Raji (cell line): ENCODE results near the gene SORBS2.

Experiments
- POLR2A ChIP-seq: IDR thresholded peaks from 2 replicates; pipeline ENCODE4 v1.6.1; 2011; ENCODE audit warnings: low read depth, low read length, control low read depth; ENCODE audit not compliant: insufficient read depth

SORBS2 gene

GRCh38 chr4:185820146-185821028 lies 8.4 kb upstream of the SORBS2 start:
- no peak for TF ChIP-seq POLR2A

GRCh38 chr4:185819144-185819543 lies 7.2 kb upstream of the SORBS2 start:
- TF ChIP-seq POLR2A: no peak

- no peak for TF ChIP-seq POLR2A
Observed at GRCh38 chr4:185817403-185817818, 5.4 kb upstream of the SORBS2 start.

DNA sequence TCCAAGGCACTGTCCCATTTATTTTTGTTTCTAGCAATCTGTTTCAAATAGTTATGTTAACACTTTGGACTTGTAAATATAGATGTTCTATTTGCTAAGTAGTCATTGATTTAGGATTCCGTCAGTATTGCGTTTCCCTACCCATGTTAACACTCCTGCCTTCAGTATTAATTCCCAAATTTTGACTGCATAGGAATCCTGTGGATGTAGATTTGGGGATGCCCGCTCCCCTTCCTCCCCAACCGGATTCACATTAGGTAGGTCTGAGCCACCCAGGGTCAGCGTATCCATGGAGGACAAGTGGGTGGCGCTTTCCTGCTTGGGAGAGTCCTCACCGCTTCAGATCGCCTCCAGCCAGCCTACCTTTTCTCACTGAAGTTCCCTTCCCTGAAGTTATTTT lies 1.1 kb upstream of the SORBS2 start:
- no peak for TF ChIP-seq POLR2A

GRCh38 chr4:185810746-185811508 lies 1.1 kb downstream of the SORBS2 start:
- no peak for TF ChIP-seq POLR2A

GRCh38 chr4:185809533-185810071 lies 2.4 kb downstream of the SORBS2 start:
- TF ChIP-seq POLR2A: no peak

DNA sequence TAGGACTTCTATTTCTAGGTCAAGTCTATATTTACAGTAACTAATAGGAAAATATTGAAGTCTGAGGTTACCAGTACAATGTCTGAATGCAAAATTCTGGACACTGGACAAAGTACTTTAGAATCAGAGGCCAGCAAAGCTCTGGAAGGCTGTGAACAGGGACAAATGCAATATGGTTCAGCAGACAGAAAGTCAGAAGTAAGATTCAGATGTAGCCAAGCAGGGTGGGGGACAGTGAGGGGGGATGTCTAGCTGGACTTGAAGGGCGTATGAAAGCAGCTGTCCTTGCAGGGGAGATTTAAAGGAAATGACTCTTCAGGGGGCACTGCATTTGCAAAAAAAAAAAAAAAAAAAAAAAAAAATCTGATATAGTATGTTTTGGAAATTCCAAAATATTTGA lies 2.9 kb downstream of the SORBS2 start:
- TF ChIP-seq POLR2A: no peak

DNA sequence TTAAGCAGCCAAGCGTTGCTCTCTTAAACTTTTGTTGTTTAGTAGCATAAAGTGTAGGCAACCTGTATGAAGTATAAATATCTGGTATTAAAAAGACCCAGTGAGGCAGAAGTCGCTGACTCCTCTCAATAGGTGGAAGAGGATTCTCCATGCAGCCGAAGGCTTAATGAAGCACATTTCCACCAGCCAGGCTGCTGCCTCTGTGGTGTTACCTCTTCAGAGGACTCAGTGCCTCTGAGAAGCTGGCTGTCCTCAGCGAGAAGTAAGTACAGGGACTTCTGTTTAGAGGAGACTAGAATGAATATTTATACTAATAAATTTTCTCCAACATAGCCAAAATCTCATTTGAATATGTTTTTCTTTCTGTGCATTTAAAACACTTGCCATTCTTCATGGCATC lies 6.0 kb downstream of the SORBS2 start:
- TF ChIP-seq POLR2A: no peak

- TF ChIP-seq POLR2A: no peak
Observed at GRCh38 chr4:185805262-185805802, 6.7 kb downstream of the SORBS2 start.

DNA sequence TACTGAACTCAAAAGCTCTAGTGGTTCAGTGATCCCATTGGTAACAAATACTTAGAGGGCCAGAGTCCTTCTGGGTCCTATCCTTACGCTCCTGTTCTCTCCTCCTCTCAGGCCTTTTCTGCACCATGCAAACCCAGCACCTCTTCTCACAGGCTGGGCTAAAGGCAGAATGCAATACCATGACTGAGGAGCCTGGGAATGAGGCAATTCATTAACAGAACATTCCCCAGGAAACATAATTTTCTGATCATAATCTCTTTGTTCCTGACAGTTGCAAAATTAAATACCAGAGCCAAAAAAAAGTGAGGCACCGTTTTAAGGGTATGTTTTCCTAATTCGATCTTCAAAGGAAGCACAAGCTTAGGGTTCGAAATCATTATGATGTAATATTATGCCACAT lies 9.0 kb downstream of the SORBS2 start:
- no peak for TF ChIP-seq POLR2A

- no peak for TF ChIP-seq POLR2A
Observed at GRCh38 chr4:185801471-185801870, 10.5 kb downstream of the SORBS2 start.

GRCh38 chr4:185800266-185800945 lies 11.6 kb downstream of the SORBS2 start:
- TF ChIP-seq POLR2A: no peak

DNA sequence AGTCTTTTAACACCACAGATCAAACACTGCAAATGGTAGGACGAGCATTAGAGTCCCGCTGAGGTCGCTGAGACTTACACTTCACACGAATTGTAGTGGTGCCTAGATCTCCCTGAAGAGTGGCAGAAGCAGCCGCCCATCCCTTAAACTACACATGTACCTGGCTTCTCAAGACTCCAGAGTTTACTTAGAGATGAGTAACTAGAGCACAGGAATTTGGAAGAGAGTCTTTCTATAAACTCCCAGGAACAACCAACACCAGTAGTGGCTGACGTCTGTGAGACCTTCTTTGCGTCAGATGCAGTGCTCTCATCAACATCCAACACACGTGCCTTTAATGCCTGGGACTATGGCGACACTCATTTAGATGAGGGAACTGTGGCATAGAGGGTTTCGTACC lies 12.6 kb downstream of the SORBS2 start:
- TF ChIP-seq POLR2A: no peak

- no peak for TF ChIP-seq POLR2A
Observed at GRCh38 chr4:185797596-185798338, 14.2 kb downstream of the SORBS2 start.

GRCh38 chr4:185797018-185797417 lies 15.0 kb downstream of the SORBS2 start:
- TF ChIP-seq POLR2A: no peak

- TF ChIP-seq POLR2A: no peak
Observed at GRCh38 chr4:185796176-185796575, 15.8 kb downstream of the SORBS2 start.
